Measurements from ENCODE around the gene EGFL8. TPM values are rescaled to one million over a fixed set of nuclear protein-coding genes. Genes with fewer than 3 reads are reported as not detected.

The EGFL8 gene
- total and polyA plus RNA-seq, 9 of the 15 experiments (the other 6 are each of a cell fraction or from before 2014, with no cell fraction given) = 2.2 to 47.4 (median 14.2) TPM

DNA sequence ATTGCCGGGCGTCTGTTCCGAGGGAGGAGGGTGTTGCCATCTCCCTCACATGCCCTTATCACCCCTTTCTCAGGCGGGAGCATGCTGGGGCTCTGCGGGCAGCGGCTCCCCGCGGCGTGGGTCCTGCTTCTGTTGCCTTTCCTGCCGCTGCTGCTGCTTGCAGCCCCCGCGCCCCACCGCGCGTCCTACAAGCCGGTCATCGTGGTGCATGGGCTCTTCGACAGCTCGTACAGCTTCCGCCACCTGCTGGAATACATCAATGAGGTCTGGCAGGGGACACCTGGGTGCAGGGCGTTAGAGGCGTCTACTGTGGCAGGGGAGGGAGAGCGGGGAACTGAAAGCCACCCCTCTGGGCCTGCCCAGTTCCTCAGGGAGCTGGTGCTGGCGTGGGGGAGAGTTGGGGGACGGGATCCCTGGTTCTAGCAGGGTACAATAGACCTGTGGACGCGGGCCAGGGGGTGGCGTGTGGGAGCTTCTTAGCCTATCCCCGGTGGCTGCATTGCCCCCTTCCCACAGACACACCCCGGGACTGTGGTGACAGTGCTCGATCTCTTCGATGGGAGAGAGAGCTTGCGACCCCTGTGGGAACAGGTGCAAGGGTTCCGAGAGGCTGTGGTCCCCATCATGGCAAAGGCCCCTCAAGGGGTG is 9.8 kb upstream of the EGFL8 start (continued):
- TF ChIP-seq, protein P1, sequence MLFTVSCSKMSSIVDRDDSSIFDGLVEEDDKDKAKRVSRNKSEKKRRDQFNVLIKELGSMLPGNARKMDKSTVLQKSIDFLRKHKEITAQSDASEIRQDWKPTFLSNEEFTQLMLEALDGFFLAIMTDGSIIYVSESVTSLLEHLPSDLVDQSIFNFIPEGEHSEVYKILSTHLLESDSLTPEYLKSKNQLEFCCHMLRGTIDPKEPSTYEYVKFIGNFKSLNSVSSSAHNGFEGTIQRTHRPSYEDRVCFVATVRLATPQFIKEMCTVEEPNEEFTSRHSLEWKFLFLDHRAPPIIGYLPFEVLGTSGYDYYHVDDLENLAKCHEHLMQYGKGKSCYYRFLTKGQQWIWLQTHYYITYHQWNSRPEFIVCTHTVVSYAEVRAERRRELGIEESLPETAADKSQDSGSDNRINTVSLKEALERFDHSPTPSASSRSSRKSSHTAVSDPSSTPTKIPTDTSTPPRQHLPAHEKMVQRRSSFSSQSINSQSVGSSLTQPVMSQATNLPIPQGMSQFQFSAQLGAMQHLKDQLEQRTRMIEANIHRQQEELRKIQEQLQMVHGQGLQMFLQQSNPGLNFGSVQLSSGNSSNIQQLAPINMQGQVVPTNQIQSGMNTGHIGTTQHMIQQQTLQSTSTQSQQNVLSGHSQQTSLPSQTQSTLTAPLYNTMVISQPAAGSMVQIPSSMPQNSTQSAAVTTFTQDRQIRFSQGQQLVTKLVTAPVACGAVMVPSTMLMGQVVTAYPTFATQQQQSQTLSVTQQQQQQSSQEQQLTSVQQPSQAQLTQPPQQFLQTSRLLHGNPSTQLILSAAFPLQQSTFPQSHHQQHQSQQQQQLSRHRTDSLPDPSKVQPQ (CRISPR knock-in tag; IDR thresholded peaks at IDR 0.05; ENCODE audit: borderline replicate concordance) = no peak
- TF ChIP-seq ZSCAN32 (CRISPR knock-in tag; IDR thresholded peaks at IDR 0.05) (no peak), ZNF408 (CRISPR knock-in tag; IDR thresholded peaks at IDR 0.05; ENCODE audit: low read depth) (no peak), SIN3A (IDR thresholded peaks at IDR 0.05; ENCODE audit: borderline replicate concordance in 2 of 2, control insufficient read depth in 1 of 2, low read depth in 2 of 2, low read length in 2 of 2) (peak; percentile 32 to 78; a peak in 2 of 4 replicates), ELF2 (CRISPR knock-in tag; IDR thresholded peaks at IDR 0.05) (peak; percentile 72), NR4A1 (CRISPR knock-in tag; IDR thresholded peaks at IDR 0.05) (no peak), NR4A1 (tag; IDR thresholded peaks at IDR 0.05) (no peak), KHSRP (IDR thresholded peaks at IDR 0.05) (no peak), KAT7 (CRISPR knock-in tag; IDR thresholded peaks at IDR 0.05; ENCODE audit: borderline replicate concordance) (no peak; the same call in 1 of the 2 replicates), TAF1 (IDR thresholded peaks at IDR 0.05; ENCODE audit: control insufficient read depth, extremely low read depth, insufficient read depth, low read length, severe bottlenecking) (no peak), SPI1 (IDR thresholded peaks at IDR 0.05; ENCODE audit: borderline replicate concordance, low read depth, low read length) (no peak), ZNF384 (IDR thresholded peaks at IDR 0.05; ENCODE audit: low read depth, low read length) (peak; percentile 48), TEAD1 (CRISPR knock-in tag; IDR thresholded peaks at IDR 0.05) (peak in 1 of 2 experiments; percentile 62; a peak in 2 of 4 replicates), MED1 (CRISPR knock-in tag; IDR thresholded peaks at IDR 0.05; ENCODE audit: borderline replicate concordance) (no peak), PURB (CRISPR knock-in tag; IDR thresholded peaks at IDR 0.05; ENCODE audit: low read depth) (no peak)
- TF ChIP-seq, protein P2, sequence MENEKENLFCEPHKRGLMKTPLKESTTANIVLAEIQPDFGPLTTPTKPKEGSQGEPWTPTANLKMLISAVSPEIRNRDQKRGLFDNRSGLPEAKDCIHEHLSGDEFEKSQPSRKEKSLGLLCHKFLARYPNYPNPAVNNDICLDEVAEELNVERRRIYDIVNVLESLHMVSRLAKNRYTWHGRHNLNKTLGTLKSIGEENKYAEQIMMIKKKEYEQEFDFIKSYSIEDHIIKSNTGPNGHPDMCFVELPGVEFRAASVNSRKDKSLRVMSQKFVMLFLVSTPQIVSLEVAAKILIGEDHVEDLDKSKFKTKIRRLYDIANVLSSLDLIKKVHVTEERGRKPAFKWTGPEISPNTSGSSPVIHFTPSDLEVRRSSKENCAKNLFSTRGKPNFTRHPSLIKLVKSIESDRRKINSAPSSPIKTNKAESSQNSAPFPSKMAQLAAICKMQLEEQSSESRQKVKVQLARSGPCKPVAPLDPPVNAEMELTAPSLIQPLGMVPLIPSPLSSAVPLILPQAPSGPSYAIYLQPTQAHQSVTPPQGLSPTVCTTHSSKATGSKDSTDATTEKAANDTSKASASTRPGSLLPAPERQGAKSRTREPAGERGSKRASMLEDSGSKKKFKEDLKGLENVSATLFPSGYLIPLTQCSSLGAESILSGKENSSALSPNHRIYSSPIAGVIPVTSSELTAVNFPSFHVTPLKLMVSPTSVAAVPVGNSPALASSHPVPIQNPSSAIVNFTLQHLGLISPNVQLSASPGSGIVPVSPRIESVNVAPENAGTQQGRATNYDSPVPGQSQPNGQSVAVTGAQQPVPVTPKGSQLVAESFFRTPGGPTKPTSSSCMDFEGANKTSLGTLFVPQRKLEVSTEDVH (IDR thresholded peaks at IDR 0.05; ENCODE audit: low read depth, partially characterized antibody) = no peak
- TF ChIP-seq, protein P3, sequence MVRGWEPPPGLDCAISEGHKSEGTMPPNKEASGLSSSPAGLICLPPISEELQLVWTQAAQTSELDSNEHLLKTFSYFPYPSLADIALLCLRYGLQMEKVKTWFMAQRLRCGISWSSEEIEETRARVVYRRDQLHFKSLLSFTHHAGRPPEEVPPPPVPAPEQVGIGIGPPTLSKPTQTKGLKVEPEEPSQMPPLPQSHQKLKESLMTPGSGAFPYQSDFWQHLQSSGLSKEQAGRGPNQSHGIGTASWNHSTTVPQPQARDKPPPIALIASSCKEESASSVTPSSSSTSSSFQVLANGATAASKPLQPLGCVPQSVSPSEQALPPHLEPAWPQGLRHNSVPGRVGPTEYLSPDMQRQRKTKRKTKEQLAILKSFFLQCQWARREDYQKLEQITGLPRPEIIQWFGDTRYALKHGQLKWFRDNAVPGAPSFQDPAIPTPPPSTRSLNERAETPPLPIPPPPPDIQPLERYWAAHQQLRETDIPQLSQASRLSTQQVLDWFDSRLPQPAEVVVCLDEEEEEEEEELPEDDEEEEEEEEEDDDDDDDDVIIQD (CRISPR knock-in tag; IDR thresholded peaks at IDR 0.05) = no peak
- TF ChIP-seq, protein P4, sequence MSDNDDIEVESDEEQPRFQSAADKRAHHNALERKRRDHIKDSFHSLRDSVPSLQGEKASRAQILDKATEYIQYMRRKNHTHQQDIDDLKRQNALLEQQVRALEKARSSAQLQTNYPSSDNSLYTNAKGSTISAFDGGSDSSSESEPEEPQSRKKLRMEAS (CRISPR knock-in tag; IDR thresholded peaks at IDR 0.05) = peak; percentile 90
- TF ChIP-seq, protein P5, sequence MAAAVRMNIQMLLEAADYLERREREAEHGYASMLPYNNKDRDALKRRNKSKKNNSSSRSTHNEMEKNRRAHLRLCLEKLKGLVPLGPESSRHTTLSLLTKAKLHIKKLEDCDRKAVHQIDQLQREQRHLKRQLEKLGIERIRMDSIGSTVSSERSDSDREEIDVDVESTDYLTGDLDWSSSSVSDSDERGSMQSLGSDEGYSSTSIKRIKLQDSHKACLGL (CRISPR knock-in tag; IDR thresholded peaks at IDR 0.05; ENCODE audit: borderline replicate concordance, poor library complexity, severe bottlenecking) = no peak

Data from K562 (cell line).